Kidney capillary endothelial cell (primary cell): ENCODE data around the gene MYO1F.
"Not testable (repeated sequence)": the region's sequence is repeated elsewhere in the genome, so short reads cannot be mapped to it uniquely, and the experiment has no call there.

Experiments used
- DNase-seq: peaks from one replicate; pipeline ENCODE4 v3.0.0-alpha.2; 2018; ENCODE audit warnings: low spot score

The MYO1F gene

GRCh38 chr19:8517551-8518442 is 59.4 kb downstream of the MYO1F start:
- no peak for DNase-seq

- DNase-seq = no peak
These were observed 61.9 kb downstream of the MYO1F start for GRCh38 chr19:8515317-8515716.

GRCh38 chr19:8514505-8515009 is 62.7 kb downstream of the MYO1F start:
- DNase-seq = not testable (repeated sequence)

- peak; percentile 98 for DNase-seq
These were observed 63.3 kb downstream of the MYO1F start, which contains the start of gene ZNF414 for GRCh38 chr19:8513687-8514504. ZNF414 (minus strand) TSS chr19:8514167; CDS start chr19:8514046, 121 bp downstream.

GRCh38 chr19:8513036-8513686 is 64.1 kb downstream of the MYO1F start:
- DNase-seq = no peak

- no peak for DNase-seq
These were observed 64.9 kb downstream of the MYO1F start for GRCh38 chr19:8512115-8512967.

- no peak for DNase-seq
These were observed 65.6 kb downstream of the MYO1F start for GRCh38 chr19:8511573-8512101.

- no peak for DNase-seq
These were observed 66.6 kb downstream of the MYO1F start for GRCh38 chr19:8510589-8511115.

- no peak for DNase-seq
These were observed 70.8 kb downstream of the MYO1F start for GRCh38 chr19:8506402-8506957.

- DNase-seq = peak; percentile 55
These were observed 71.4 kb downstream of the MYO1F start for GRCh38 chr19:8505680-8506401.

- no peak for DNase-seq
These were observed 72.3 kb downstream of the MYO1F start for GRCh38 chr19:8504919-8505318.

- no peak for DNase-seq
These were observed 73.1 kb downstream of the MYO1F start for GRCh38 chr19:8504171-8504570.

GRCh38 chr19:8503510-8503909 is 73.7 kb downstream of the MYO1F start:
- no peak for DNase-seq

GRCh38 chr19:8501981-8502380 is 75.3 kb downstream of the MYO1F start:
- no peak for DNase-seq

- no peak for DNase-seq
These were observed 75.7 kb downstream of the MYO1F start for GRCh38 chr19:8501516-8501915.

GRCh38 chr19:8500158-8500557 is 77.1 kb downstream of the MYO1F start:
- DNase-seq = no peak

GRCh38 chr19:8499048-8499833 is 78.0 kb downstream of the MYO1F start:
- DNase-seq = no peak

- DNase-seq = no peak
These were observed 78.9 kb downstream of the MYO1F start for GRCh38 chr19:8498295-8498694.

- DNase-seq = no peak
These were observed 83.1 kb downstream of the MYO1F start for GRCh38 chr19:8494158-8494557.
